Smooth muscle cell of the pulmonary artery (primary cell): ENCODE data around the gene TEKT2. TPM values are rescaled to one million over a fixed set of nuclear protein-coding genes. Genes with fewer than 3 reads are reported as not detected.

Experiments
- total RNA-seq: library from RNA; depleted of rRNA; stranded (reverse); fragments of >200 nt; gene quantifications from 2 replicates; pipeline ENCODE4 v1.2.3, GENCODE V29; 2014

TEKT2 gene
- 0.33 and 0.36 TPM in 2 replicates for total RNA-seq

GRCh38 chr1:36083635-36084496 is at the start of gene TEKT2:
TEKT2 (plus strand) TSS chr1:36084094; CDS start chr1:36084922, 828 bp downstream.

DNA sequence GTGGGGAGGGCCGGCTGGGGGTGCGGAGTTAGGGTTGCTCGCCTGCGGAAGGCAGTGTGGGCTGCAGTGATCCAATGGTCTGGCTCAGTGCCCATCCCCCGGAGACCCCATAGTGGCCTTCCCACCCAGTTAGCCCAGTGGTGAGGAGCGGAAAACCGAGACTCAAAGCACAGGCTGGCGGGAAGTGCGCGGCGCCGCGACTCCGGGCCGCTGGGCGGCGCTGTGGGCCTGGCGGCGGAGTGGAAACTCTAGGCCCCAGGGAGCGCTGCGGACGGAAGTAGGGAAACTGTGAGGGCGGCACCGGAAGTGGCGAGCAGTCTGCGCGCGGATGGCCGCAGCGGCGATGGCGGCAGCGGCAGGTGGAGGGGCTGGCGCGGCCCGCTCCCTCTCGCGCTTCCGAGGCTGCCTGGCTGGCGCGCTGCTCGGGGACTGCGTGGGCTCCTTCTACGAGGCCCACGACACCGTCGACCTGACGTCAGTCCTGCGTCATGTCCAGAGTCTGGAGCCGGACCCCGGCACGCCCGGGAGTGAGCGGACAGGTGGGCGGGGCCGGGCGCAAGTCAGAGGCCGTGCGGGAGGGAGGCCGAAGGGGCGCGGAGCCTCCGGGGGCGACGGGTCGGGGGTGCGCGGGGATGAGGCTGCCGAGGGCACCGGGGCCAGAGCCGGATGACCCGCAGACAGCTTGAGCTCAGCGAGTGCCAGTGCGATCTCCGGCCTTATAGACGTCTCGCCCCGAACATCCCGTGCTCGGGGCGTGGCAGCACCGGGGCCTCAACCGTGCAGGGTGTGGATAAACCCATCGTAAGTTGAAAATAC is 4.9 kb downstream of the TEKT2 start, which contains the start of gene ADPRS:
Gene ADPRS (plus strand): TSS at position 316 of the 816 bp plus-strand sequence. CDS start 13 bp downstream, at position 329.

GRCh38 chr1:36125129-36125991 is 41.5 kb downstream of the TEKT2 start, which contains the start of gene COL8A2:
COL8A2 (minus strand) TSS chr1:36125222; CDS start chr1:36100242, 24,980 bp downstream.

Other genes starting within 250 kb of the TEKT2 start
- gene AGO1, start 200.9 kb upstream of the TEKT2 start, total RNA-seq, result 26.4 and 31.3 TPM in 2 replicates
- 24.0 and 39.5 TPM in 2 replicates for gene AGO3, start 153.0 kb upstream of the TEKT2 start, total RNA-seq
- 27.4 and 35.4 TPM in 2 replicates for gene ADPRS, start 4.8 kb downstream of the TEKT2 start, total RNA-seq
- 6.6 and 13.8 TPM in 2 replicates for gene COL8A2, start 41.1 kb downstream of the TEKT2 start, total RNA-seq
- 61.5 and 65.4 TPM in 2 replicates for gene TRAPPC3, start 65.4 kb downstream of the TEKT2 start, total RNA-seq
- gene MAP7D1, start 72.1 kb downstream of the TEKT2 start, total RNA-seq, result 81.4 and 103 TPM in 2 replicates
- gene THRAP3, start 140.3 kb downstream of the TEKT2 start, total RNA-seq, result 88.9 and 101 TPM in 2 replicates
- 10.0 and 13.6 TPM in 2 replicates for gene SH3D21, start 222.3 kb downstream of the TEKT2 start, total RNA-seq
- gene EVA1B, start 239.6 kb downstream of the TEKT2 start, total RNA-seq, result 130 and 131 TPM in 2 replicates